Measurements from ENCODE around the gene OCEL1. TPM values are rescaled to one million over a fixed set of nuclear protein-coding genes. Genes with fewer than 3 reads are reported as not detected.

Gene OCEL1
- total RNA-seq, 1 donor from 2014 or later: 2.1 TPM

DNA sequence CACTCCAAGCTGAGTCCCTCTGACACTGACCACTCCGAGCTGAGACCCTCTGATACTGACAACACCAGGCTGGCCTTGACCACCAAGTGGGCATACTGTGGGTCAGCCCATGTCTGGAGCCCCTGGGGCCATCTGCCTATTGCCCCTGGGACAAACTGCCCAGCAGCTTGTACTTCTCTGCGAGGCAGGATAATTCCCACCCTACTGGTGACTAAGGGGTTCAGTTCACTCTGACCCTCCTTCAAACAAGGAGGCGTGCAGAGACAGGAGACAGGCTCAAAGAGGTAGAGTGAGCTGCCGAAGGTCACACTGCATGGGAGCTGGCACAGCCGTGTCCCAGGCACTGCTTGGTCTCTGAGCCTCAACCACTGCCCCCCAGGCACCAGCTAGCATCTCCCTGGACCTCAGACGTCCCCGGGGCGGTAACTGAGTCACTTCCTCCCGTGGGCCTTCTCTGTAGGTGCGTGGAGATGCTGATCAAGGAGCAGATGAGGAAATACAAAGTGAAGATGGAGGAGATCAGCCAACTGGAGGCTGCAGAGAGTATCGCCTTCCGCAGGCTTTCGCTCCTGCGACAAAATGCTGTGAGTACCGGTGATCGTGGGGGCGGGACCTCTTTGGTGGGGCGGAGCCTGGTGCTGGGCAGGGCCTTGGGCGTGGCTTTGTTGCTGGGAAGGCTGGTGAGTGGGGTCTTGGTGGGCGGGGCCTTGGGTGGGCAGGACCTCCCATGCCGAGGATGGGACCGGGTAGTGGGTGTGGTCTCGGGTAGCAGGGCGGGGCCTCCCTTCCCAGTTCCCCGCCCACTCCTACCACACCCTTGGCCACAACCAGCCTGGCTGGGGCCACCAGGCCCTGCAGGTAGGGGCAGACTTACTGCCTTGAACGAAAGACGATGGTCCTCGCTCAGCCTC lies 16.6 kb upstream of the OCEL1 start:
- DNase-seq (ENCODE audit: low read depth in 2 of 2): peak in 1 of 2 donors; percentile 62

DNA sequence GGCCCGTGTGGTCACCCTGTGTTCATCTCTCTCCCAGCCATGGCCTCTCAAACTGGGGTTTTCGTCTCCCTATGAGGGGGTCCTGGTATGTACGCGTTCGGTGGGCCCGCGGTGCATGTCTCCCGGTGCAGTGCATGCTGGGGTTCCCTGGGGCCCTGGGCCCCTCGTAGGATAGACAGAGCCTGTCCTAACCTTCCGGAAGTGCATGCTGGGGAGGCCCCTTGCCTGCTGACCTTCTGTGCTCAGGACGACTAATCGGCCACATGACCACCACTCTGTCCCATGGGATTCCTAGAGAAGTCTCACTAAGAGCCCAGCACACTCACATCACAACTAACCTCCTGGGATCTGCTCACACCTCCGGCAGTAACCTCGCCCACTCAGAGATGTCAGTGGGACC lies 15.7 kb upstream of the OCEL1 start:
- DNase-seq (ENCODE audit: low read depth in 2 of 2): no peak

DNA sequence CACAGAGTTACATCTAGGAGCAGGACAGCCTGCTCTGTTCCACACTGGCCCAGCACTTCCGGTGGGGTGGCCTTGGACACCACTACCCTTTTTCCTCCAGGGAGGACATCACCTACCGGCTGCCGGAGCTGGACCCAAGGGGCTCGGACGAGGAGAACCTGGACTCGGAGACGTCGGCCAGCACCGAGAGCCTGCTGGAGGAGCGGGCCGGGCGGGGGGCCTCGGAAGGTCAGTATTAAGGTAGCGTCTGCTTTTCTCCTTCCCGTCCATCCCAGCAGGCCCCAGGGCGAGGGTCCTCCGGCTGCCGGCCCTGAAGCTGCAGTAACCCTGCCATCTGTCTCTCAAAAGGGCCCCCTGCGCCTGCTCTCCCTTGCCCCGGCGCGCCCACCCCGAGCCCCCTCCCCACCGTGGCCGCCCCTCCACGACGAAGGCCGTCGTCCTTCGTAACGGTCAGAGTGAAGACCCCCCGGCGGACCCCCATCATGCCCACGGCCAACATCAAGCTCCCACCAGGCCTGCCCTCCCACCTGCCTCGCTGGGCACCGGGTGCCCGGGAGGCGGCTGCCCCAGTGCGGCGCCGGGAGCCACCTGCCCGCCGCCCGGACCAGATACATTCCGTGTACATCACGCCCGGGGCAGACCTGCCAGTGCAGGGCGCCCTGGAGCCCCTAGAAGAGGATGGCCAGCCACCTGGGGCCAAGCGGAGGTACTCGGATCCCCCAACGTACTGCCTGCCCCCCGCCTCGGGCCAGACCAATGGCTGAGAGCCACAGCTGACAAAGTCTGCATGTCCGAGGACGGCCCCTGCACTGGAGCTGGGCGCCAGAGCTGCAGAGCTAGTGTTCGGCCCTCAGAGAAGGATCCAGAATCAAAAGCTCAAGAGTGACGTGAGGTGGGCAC lies 14.2 kb upstream of the OCEL1 start:
- DNase-seq (ENCODE audit: low read depth in 2 of 2): no peak

DNA sequence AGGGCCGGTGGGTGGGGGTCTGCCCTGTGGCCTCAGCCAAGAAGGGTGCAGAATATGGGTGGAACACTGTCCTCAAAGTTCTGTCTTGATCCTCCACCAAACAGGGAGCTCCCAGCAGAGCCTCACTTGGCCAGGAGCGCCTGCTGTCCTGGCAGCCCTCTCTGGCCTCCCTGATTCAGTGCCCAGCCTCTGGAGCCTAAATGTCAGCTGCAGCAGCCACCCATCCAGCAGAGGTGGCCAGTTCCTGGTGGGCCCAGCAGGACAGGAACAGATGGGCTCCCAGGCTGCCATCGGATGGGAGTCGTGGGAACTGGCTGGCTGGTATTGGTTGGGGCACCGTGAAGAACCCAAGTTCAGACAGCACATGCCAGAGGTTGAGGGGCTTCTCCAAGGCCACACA lies 12.7 kb upstream of the OCEL1 start:
- DNase-seq (ENCODE audit: low read depth in 2 of 2): no peak

DNA sequence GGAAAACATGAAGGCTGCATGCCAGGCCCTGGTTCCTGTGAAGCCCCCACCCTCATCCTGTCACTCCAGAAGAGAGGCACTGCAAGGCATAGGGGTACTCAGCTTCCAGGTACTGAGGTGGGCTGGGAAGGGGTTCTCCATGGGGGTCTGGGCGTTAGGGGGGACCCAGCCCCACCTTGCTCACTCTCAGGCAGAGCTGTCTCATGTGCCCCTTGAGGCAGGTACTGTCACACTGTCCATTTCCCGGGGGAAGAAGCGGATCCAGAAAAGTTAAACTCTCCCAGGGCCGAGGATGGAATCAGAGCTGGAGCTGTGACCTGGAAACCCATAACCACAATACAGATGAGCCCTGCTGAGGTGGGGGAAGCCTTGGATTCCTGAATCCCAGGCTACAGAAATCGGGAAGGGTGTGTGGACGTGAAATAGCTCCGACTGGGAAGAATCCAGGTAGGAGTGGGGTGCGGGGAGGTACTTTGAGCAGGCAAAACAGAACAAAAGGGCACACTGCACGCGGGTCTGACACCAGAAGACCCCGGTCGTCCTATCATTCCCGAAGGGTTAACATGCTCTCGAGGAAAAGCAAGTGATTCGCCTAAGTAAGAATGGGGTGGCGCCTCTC lies 11.4 kb upstream of the OCEL1 start:
- no peak for DNase-seq (ENCODE audit: low read depth in 2 of 2)

DNA sequence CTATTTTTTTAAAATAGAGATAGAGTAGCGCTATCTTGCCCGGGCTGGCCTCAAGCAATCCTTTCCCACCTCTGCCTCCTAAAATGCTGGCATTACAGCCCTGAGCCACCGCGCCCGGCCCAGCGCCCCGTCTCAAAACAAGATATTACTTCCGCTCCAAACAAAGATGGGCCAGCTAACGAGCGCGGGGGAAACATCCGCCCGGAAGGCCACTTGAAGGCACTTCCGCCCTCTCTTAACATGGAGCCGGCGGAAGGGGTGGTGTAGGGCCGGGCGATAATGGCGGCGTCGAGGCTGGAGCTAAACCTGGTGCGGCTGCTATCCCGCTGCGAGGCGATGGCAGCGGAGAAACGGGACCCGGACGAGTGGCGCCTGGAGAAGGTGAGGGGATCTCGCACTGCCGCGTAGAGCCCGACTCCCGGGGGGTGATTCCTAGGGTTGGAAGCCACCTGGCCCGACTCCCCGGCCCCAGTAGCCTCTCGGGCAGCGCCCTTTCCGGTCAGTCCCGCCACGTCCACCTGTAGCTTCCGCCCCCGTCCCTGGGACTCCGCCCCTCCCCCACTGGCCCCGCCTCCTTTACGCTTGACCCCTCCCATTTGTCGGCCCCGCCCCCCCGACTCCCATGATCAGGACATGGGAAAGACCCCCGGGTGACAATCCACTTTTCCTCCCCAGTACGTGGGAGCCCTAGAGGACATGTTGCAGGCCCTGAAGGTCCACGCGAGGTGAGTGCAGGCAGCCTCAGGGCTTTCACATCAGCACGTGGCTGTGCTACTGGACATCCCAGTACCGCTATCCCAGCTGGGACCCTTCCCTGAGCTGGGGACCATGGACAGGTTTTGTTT lies 10.7 kb upstream of the OCEL1 start, which contains the start of gene USE1:
TSS of gene USE1 (plus strand) at position 231 of the 845 bp plus-strand sequence. CDS start at position 280, 49 bp downstream.
- peak; percentile 78 to 86 for DNase-seq (ENCODE audit: low read depth in 2 of 2)

DNA sequence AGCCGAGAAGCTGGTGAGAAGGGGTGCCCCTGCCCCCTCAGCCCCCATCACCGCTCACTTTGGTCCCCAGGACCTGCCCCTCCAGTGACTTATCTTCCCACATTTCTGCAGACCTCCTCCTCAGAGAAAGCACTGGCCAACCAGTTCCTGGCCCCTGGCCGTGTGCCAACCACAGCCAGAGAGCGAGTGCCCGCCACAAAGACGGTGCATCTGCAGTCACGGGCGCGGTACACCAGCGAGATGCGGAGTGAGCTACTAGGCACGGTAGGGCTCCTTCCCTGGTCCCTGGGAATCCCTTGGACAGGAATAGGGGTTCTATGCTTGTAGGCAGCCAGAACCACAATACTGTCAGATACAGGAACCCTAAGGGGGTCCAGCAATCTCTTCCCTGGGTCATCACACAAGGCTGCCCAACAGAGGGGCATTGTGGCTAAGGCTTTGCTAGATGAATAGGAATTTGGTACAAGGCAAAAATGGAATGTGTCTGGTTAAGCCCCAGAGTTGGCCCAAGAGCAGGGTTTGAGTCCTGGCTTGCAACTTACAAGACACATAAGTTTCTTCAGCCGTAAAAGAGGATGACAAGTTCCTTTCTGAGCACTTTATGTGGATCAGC lies 9.9 kb upstream of the OCEL1 start:
- no peak for DNase-seq (ENCODE audit: low read depth in 2 of 2)

DNA sequence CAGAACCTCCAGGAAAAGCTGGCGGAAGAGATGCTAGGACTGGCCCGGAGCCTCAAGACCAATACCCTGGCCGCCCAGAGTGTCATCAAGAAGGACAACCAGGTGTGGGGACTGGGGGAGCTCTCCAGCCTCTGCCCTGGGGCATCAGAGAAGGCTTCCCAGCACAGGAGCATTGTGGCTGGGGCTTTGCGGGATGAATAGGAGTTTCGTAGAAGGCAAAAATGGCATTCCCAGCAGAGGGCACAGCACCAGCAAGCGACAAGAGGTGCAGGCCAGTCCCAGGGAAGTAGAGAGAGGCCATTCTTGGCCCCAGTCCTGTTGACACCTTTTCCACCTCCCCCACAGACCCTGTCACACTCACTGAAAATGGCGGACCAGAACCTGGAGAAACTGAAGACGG lies 6.7 kb upstream of the OCEL1 start:
- DNase-seq (ENCODE audit: low read depth in 2 of 2): no peak

DNA sequence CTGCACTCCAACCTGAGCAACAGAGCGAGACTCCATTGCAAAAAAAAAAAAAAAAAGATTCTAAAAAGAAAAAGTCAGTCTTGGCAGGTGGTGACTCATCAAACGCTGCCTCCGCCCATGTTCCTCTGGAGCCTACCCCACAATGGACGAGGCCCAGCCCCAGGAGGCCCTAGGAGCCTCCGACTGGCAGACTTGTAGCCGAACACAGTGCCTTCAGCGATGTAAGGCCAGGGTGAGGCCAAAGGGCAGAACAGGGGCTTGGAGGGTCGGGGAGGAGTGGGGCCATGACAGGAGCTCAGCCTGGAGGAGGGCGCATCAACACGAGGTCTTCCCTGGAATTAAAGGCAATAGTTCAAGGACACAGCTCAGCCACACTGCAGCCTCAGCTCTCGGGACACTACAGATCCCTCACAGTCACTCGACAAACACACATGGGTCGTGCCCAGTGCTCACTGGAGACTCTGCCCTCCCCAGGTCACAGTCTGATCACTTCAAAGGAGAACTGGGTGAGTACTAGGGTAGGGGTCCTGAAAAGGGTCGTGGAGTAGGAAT lies 5.7 kb upstream of the OCEL1 start:
- peak in 1 of 2 donors; percentile 53 for DNase-seq (ENCODE audit: low read depth in 2 of 2)

DNA sequence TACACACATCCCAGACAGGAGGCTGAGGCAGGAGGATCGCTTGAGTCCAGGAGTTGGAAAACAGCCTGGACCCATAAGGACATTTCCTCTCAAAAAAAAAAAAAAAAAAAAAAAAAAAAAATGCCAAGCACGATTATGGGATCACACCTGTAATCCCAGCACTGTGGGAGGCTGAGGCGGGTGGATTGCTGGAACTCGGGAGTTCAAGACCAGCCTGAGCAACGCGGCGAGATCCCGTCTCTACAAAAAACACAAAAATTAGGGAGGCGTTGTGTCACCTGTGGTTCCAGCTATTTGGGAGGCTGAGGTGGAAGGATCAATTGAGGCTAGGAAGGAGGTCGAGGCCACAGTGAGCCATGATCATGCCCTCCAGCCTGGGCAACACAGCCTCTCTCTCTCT lies 973 bp upstream of the OCEL1 start:
- no peak for DNase-seq (ENCODE audit: low read depth in 2 of 2)

DNA sequence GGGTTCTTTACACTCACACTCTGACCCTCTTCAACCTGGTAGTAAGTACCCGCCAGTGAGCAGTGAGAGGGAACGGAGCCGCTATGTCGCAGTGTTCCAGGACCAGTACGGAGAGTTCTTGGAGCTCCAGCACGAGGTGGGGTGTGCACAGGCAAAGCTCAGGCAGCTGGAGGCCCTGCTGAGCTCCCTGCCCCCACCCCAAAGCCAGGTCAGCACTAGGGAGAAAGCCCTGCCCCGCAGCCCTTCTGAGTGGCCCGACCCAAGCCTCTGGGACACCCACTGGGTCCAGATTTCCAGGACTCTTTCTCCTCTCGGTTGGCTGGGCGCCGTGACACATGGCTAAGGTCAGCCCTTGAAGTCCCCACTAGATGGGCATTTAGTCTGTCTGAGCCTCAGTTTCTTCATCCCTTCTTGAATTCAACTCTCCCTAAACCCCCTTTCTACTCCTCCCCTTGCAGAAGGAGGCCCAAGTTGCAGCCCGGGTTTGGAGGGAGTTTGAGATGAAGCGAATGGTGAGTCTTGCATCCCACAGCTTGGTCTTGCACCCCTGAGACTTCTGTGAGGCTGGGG lies 1.9 kb downstream of the OCEL1 start:
- DNase-seq (ENCODE audit: low read depth in 2 of 2): no peak

DNA sequence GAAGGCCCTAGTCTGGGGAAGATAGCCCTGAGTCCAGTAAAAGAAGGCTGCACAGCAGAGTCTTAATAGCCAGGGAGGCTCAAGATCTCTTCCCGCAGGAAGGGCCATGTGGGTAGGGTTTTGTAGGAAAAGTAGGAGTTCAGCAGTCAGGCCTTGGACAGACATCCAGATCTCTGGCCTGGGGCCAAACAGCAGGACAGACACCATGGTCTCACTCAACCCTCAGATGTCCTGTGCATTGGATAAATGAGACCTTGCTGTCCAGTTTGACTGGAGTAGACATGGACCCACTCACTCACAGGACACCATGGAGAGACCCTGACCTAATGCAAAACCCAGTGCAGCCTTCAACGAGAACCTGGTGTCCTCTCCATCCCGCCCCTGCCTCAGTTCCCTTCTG lies 3.9 kb downstream of the OCEL1 start:
- DNase-seq (ENCODE audit: low read depth in 2 of 2): no peak

DNA sequence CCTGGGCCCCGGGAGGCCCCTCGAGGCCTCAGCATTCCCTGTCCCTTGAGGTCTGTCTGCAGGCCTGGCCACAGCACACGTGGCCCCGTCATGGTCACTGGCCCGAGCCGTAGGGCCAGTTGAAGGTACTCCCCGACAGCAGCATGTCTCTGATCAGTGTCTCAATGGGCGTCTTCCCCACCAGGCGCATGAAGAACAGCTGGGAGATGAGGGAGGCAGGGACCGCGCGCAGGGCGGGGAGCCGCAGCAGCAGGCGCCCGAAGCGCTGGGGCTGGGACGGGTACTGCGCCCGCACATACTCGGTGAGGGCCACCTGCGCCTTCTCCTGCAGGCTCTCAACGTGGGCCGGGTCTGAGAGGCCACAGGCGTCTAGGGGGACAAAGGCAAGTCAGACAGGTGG lies 6.2 kb downstream of the OCEL1 start:
- no peak for DNase-seq (ENCODE audit: low read depth in 2 of 2)

DNA sequence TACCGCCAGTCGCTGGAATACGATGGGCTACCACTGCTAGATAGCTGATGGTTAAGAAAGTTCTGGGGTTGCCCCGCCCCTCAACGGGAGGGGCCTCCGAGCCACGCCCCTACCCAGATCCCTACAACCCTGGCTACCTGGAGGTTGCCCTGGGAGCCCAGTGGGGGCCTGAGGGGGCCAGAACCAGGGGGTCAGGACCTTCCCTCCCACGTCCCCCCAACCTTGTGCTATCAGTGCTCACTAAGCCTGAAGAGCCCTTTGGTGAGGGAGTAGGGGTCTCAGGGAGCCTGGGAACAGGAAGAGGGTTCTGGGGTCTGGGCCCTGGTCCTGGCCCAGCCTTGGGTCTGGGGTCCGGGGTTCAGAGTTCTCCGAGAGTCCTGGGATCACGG lies 8.9 kb downstream of the OCEL1 start:
- peak in 1 of 2 donors; percentile 47 for DNase-seq (ENCODE audit: low read depth in 2 of 2)

DNA sequence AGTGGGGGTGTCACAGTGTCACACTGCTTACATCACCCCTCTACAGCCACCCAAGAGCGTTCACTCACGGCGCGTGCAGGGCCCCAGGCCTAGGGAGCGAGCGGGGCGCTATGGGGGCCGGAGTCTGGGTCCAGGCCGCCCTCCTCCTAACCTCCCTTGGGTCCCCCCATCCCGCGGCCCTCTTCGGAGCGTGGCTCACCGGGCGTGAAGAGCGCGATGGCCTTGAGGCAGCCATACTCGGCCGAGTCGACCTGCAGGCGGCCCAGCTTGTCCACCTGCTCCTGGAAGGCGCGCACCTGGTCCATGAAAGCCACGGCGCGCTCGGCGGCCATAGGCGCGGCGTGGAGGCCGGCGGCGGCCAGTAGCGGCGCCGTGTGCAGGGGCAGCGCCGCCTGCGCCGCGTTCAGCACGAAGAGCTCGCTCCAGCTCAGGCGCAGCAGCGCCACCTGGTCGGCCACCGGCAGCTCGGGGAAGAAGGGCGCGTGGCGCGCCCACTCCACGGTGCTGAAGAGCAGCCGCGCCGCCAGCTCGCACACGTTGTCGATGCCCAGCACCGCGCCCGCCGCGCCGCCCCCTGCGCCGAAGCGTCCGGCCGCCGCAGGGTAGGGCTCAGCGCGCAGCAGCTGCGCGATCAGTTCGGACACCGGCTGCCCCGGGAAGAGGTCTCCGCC lies 9.4 kb downstream of the OCEL1 start:
- peak; percentile 65 to 89 for DNase-seq (ENCODE audit: low read depth in 2 of 2)

DNA sequence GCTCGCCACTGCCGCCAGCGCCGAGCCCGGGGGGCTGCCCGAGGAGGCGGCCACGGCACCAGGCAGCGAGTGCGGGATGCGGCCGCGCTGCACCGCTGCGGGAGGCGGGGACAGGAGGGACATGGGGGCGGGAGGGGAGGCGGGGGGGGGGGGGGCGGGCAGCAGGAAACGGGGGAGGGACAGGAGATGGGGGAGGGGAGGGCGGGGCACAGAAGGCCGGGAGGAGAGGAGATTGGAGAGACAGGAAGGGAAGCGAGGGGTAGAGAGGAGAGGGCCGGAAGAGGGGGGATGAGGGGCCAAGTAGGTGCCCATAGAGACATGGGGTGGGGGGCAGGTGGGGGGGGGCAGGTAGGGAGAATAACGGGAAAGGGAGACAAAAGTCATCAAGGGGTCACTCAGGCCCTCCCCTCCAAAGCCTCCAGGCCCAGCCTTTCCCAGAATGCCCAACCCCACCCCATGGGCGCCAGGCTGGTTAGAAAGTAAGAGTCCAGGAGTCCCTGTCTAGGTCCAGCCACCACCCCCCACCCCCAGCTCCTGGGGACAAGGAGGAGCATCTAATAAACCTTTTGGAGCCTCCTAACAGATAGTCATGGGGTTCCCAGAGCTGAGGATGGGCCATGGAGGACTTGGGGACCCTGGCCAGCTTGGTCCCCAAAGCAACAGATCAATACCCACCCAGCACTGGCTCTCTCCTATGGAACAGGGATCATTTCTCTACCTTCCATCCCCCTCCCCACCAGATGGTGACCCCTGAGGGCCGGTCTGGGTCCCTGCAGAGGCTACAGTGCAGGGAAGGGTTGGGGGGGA lies 10.1 kb downstream of the OCEL1 start:
- DNase-seq (ENCODE audit: low read depth in 2 of 2): peak in 1 of 2 donors; percentile 42

DNA sequence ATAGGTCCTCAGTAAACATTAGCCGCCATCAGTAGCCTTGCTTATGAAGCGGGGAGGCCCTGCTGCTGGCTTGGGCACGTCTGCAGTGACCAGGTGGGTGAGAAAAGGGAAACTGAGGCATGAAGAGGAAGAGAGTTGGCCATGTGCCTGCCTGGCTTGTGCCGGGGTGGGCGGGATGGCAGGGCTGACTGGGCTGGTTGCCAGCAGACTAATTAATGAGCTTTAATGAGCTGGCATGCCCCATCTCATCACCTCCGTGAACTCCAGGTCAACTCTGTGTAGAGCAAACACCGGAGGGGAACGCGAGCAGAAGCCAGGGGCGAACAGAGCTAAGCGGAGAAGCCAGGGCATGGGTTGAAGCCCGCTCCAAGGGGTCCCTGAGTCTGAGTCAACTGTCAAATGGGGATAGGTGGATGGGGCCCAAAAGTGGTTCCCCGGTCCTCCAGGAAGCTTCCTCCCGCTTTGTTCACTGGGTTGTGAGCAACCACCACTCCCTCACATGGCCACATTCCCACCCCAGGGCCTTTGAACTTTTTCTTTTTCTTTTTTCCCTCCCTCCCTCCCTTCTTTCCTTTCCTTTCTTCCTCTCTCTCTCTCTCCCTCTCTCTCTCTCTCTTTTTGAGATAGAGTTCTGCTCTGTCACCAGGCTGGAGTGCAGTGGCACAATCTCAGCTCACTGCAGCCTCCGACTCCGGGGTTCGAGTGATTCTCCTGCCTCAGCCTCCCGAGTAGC lies 11.0 kb downstream of the OCEL1 start:
- DNase-seq (ENCODE audit: low read depth in 2 of 2): no peak
